Measurements from ENCODE around the gene BICRAL.

BICRAL gene

GRCh38 chr6:42820512-42821340 lies 38.9 kb downstream of the BICRAL start:
- TF ChIP-seq TAF1 (IDR thresholded peaks at IDR 0.05; ENCODE audit: low read depth) (no peak), YY1 (IDR thresholded peaks at IDR 0.05; ENCODE audit: low read depth) (no peak), MAX (IDR thresholded peaks at IDR 0.05) (no peak), TCF12 (IDR thresholded peaks at IDR 0.05; ENCODE audit: low read depth) (no peak), FOXM1 (IDR thresholded peaks at IDR 0.05; ENCODE audit: borderline replicate concordance, low read depth) (no peak), RAD21 (IDR thresholded peaks at IDR 0.05; ENCODE audit: low read depth) (no peak), REST (IDR thresholded peaks at IDR 0.05; ENCODE audit: low read depth) (no peak), TEAD4 (IDR thresholded peaks at IDR 0.05) (no peak), EGR1 (IDR thresholded peaks at IDR 0.05) (no peak), CEBPB (IDR thresholded peaks at IDR 0.05) (no peak), ZBTB7A (IDR thresholded peaks at IDR 0.05; ENCODE audit: low read depth) (no peak), CREB1 (IDR thresholded peaks at IDR 0.05; ENCODE audit: low read depth) (no peak), EP300 (IDR thresholded peaks at IDR 0.05; ENCODE audit: borderline replicate concordance) (no peak), NFIC (IDR thresholded peaks at IDR 0.05) (no peak)
- TF ChIP-seq, protein P1, sequence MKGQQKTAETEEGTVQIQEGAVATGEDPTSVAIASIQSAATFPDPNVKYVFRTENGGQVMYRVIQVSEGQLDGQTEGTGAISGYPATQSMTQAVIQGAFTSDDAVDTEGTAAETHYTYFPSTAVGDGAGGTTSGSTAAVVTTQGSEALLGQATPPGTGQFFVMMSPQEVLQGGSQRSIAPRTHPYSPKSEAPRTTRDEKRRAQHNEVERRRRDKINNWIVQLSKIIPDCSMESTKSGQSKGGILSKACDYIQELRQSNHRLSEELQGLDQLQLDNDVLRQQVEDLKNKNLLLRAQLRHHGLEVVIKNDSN (IDR thresholded peaks at IDR 0.05): no peak

GRCh38 chr6:42821341-42821668 lies 39.5 kb downstream of the BICRAL start:
- TF ChIP-seq MAX (IDR thresholded peaks at IDR 0.05): no peak
- no peak for TF ChIP-seq CREB1 (IDR thresholded peaks at IDR 0.05; ENCODE audit: low read depth)
- TF ChIP-seq, protein P1 (IDR thresholded peaks at IDR 0.05): no peak
- no peak for TF ChIP-seq FOXM1 (IDR thresholded peaks at IDR 0.05; ENCODE audit: borderline replicate concordance, low read depth)
- no peak for TF ChIP-seq TCF12 (IDR thresholded peaks at IDR 0.05; ENCODE audit: low read depth)
- TF ChIP-seq TAF1 (IDR thresholded peaks at IDR 0.05; ENCODE audit: low read depth): no peak
- no peak for TF ChIP-seq RAD21 (IDR thresholded peaks at IDR 0.05; ENCODE audit: low read depth)
- TF ChIP-seq ZBTB7A (IDR thresholded peaks at IDR 0.05; ENCODE audit: low read depth): no peak
- TF ChIP-seq EGR1 (IDR thresholded peaks at IDR 0.05): no peak
- no peak for TF ChIP-seq YY1 (IDR thresholded peaks at IDR 0.05; ENCODE audit: low read depth)
- TF ChIP-seq EP300 (IDR thresholded peaks at IDR 0.05; ENCODE audit: borderline replicate concordance): no peak
- TF ChIP-seq CEBPB (IDR thresholded peaks at IDR 0.05): no peak
- TF ChIP-seq REST (IDR thresholded peaks at IDR 0.05; ENCODE audit: low read depth): no peak
- no peak for TF ChIP-seq NFIC (IDR thresholded peaks at IDR 0.05)
- no peak for TF ChIP-seq TEAD4 (IDR thresholded peaks at IDR 0.05)

DNA sequence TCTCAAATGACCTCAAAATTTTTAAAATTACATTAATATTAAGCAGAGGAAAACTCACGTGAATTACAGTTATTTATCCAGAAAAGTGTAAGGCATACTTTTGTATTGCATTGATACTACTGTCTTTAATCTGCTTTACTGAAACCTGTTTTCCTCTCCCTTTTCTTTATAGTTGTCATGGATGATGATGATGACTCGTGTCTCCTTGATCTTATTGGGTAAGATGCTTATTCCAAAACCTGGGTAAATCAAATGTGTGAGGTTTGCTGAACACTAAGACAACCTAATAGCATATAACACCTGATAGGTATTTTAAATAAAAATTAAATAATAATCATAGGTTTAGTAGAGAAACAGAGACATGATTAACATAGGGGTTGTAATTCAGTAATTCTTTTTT lies 40.0 kb downstream of the BICRAL start:
- no peak for TF ChIP-seq EGR1 (IDR thresholded peaks at IDR 0.05)
- no peak for TF ChIP-seq YY1 (IDR thresholded peaks at IDR 0.05; ENCODE audit: low read depth)
- TF ChIP-seq RAD21 (IDR thresholded peaks at IDR 0.05; ENCODE audit: low read depth): no peak
- no peak for TF ChIP-seq TCF12 (IDR thresholded peaks at IDR 0.05; ENCODE audit: low read depth)
- TF ChIP-seq ZBTB7A (IDR thresholded peaks at IDR 0.05; ENCODE audit: low read depth): no peak
- no peak for TF ChIP-seq REST (IDR thresholded peaks at IDR 0.05; ENCODE audit: low read depth)
- TF ChIP-seq CREB1 (IDR thresholded peaks at IDR 0.05; ENCODE audit: low read depth): no peak
- TF ChIP-seq, protein P1 (IDR thresholded peaks at IDR 0.05): no peak
- no peak for TF ChIP-seq CEBPB (IDR thresholded peaks at IDR 0.05)
- no peak for TF ChIP-seq MAX (IDR thresholded peaks at IDR 0.05)
- TF ChIP-seq TEAD4 (IDR thresholded peaks at IDR 0.05): no peak
- TF ChIP-seq TAF1 (IDR thresholded peaks at IDR 0.05; ENCODE audit: low read depth): no peak
- no peak for TF ChIP-seq EP300 (IDR thresholded peaks at IDR 0.05; ENCODE audit: borderline replicate concordance)
- no peak for TF ChIP-seq NFIC (IDR thresholded peaks at IDR 0.05)
